IMR-90 (cell line): ENCODE measurements around the gene ATP9B. TPM values are rescaled to one million over a fixed set of nuclear protein-coding genes. Genes with fewer than 3 reads are reported as not detected.

Experiments used
- ATAC-seq: fragments of 200-7000 bp; cut with Tn5 transposase; 2 replicates; pipeline ENCODE4 v1.9.1; 2020; ENCODE audit warnings: low read depth, mild to moderate bottlenecking, moderate library complexity
- BruUV-seq: library from RNA; stranded (reverse); fragments of 400-500 nt; replicated peaks from 2 replicates; lab custom pipeline; 2021; lab: Mats Ljungman, UMichigan
- CTCF ChIA-PET: fragments of 300-600 bp; formaldehyde crosslinking; extraction: SDS; loops from one replicate; lab custom pipeline; 2021; ENCODE audit warnings: antibody characterized with exemption; lab: Yijun Ruan, JAX
- POLR2A ChIA-PET: fragments of 300-600 bp; sonication (Branson Sonifier 250); formaldehyde crosslinking; loops from one replicate; lab custom pipeline; 2022; ENCODE audit warnings: antibody characterized with exemption; ENCODE audit not compliant: unreplicated experiment; lab: Charles Lee
- DNase-seq: peaks from one replicate; pipeline ENCODE4 v3.0.0; 2013
- H2AFZ ChIP-seq: replicated peaks from 2 replicates; pipeline ENCODE3; 2013; ENCODE audit warnings: low read length, mild to moderate bottlenecking; ENCODE audit not compliant: poor library complexity
- H2AK5ac ChIP-seq: 2 replicates; pipeline ENCODE4 v1.6.1; 2013; ENCODE audit warnings: low read depth, low read length, inconsistent platforms
- H2AK9ac ChIP-seq: replicated peaks from 2 replicates; pipeline ENCODE3; 2013; ENCODE audit warnings: mild to moderate bottlenecking, low read depth, low read length, moderate library complexity; ENCODE audit not compliant: poor library complexity
- H2BK120ac ChIP-seq: 2 replicates; pipeline ENCODE4 v1.6.1; 2013; ENCODE audit warnings: low read depth, low read length, inconsistent platforms
- H2BK15ac ChIP-seq: 3 replicates; pipeline ENCODE4 v1.6.1; 2013; ENCODE audit warnings: low read depth, low read length, inconsistent platforms
- H2BK20ac ChIP-seq: 2 replicates; pipeline ENCODE4 v1.6.1; 2013; ENCODE audit warnings: low read depth, mild to moderate bottlenecking, inconsistent platforms, low read length, moderate library complexity
- H2BK5ac ChIP-seq: 2 replicates; pipeline ENCODE4 v1.6.1; 2013; ENCODE audit warnings: mild to moderate bottlenecking, low read depth, low read length, inconsistent platforms; ENCODE audit not compliant: poor library complexity, severe bottlenecking
- H3K14ac ChIP-seq: replicated peaks from 2 replicates; pipeline ENCODE4 v1.6.1; 2013; ENCODE audit warnings: low read depth, low read length, inconsistent platforms
- H3K18ac ChIP-seq: 2 replicates; pipeline ENCODE4 v1.6.1; 2013; ENCODE audit warnings: low read depth, low read length, control low read depth
- H3K23ac ChIP-seq: 2 replicates; pipeline ENCODE4 v1.6.1; 2013; ENCODE audit warnings: low read depth, low read length, inconsistent platforms
- H3K27ac ChIP-seq: 2 replicates; pipeline ENCODE4 v1.5.1; 2013; ENCODE audit warnings: mild to moderate bottlenecking, control low read depth, low read length; ENCODE audit not compliant: insufficient read depth
- H3K27me3 ChIP-seq: 2 replicates; pipeline ENCODE4 v1.6.1; 2013; ENCODE audit warnings: low read length; ENCODE audit not compliant: control insufficient read depth, insufficient read depth
- H3K36me3 ChIP-seq: 2 replicates; pipeline ENCODE4 v1.6.1; 2013; ENCODE audit warnings: low read length, mixed read lengths; ENCODE audit not compliant: control insufficient read depth, insufficient read depth
- H3K4ac ChIP-seq: 2 replicates; pipeline ENCODE4 v1.6.1; 2013; ENCODE audit warnings: low read depth, low read length, inconsistent platforms
- H3K4me1 ChIP-seq: 2 replicates; pipeline ENCODE4 v1.6.1; 2013; ENCODE audit warnings: low read length, mixed read lengths; ENCODE audit not compliant: control insufficient read depth, insufficient read depth
- H3K4me2 ChIP-seq: 2 replicates; pipeline ENCODE4 v1.6.1; 2013; ENCODE audit warnings: low read depth, mild to moderate bottlenecking, control low read depth, low read length, moderate library complexity
- H3K4me3 ChIP-seq: 2 replicates; pipeline ENCODE4 v1.5.1; 2013; ENCODE audit warnings: low read depth, mild to moderate bottlenecking, control low read depth, low read length, moderate library complexity; ENCODE audit not compliant: insufficient read depth
- H3K56ac ChIP-seq: 2 replicates; pipeline ENCODE4 v1.6.1; 2013; ENCODE audit warnings: low read length, inconsistent platforms; ENCODE audit not compliant: insufficient read depth; ENCODE audit errors: extremely low read depth
- H3K79me1 ChIP-seq, 2 experiments: 2 replicates each; pipeline ENCODE4 v1.6.1; 2013; ENCODE audit warnings: low read length in 2 of 2, inconsistent platforms in 1 of 2, low read depth in 1 of 2
- H3K9ac ChIP-seq: 2 replicates; pipeline ENCODE4 v1.6.1; 2013; ENCODE audit warnings: low read depth, low read length, control low read depth
- H3K9me1 ChIP-seq: 2 replicates; pipeline ENCODE4 v1.6.1; 2013; ENCODE audit warnings: low read length, inconsistent platforms; ENCODE audit not compliant: insufficient read depth
- H3K9me3 ChIP-seq: 2 replicates; pipeline ENCODE4 v1.6.1; 2013; ENCODE audit warnings: low read length; ENCODE audit not compliant: control insufficient read depth, insufficient read depth
- H4K20me1 ChIP-seq: 2 replicates; pipeline ENCODE4 v1.6.1; 2013; ENCODE audit warnings: low read length, inconsistent platforms; ENCODE audit not compliant: insufficient read depth
- H4K5ac ChIP-seq: 2 replicates; pipeline ENCODE4 v1.6.1; 2013; ENCODE audit warnings: mild to moderate bottlenecking, low read depth, low read length, control low read depth
- H4K8ac ChIP-seq, 2 experiments: 2 replicates each; pipeline ENCODE4 v1.6.1; 2013; ENCODE audit warnings: low read depth in 2 of 2, low read length in 2 of 2, control low read depth in 1 of 2, inconsistent platforms in 1 of 2
- H4K91ac ChIP-seq: 2 replicates; pipeline ENCODE4 v1.6.1; 2013; ENCODE audit warnings: low read depth, low read length, inconsistent platforms; ENCODE audit not compliant: insufficient read depth
- FOS ChIP-seq: fragments of 150-350 bp; IDR thresholded peaks from 2 replicates; pipeline ENCODE4 v1.6.1; 2016; ENCODE audit warnings: low read depth, low read length
- MXI1 ChIP-seq: IDR thresholded peaks from 2 replicates; pipeline ENCODE4 v1.6.1; 2012; ENCODE audit warnings: low read depth, mild to moderate bottlenecking, low read length, moderate library complexity, borderline replicate concordance
- POLR2A ChIP-seq: IDR thresholded peaks from 2 replicates; pipeline ENCODE4 v1.6.1; 2012; ENCODE audit warnings: mild to moderate bottlenecking, low read depth, low read length
- RAD21 ChIP-seq: IDR thresholded peaks from 2 replicates; pipeline ENCODE4 v1.6.1; 2012; ENCODE audit warnings: low read length, improper control_type of control experiment
- WGBS, 2 experiments: methylation state at CpG; one replicate each; pipeline versions ENCODE4 v1.1.5 to v1.1.7; 2013; ENCODE audit warnings: missing lambda C conversion rate in 2 of 2; ENCODE audit not compliant: insufficient read length in 1 of 2; ENCODE audit errors: extremely low coverage in 2 of 2; 5-methylcytosine and 5-hydroxymethylcytosine counted together
- dilution Hi-C: fragments of 300-500 bp; cut with HindIII; formaldehyde crosslinking; loops from one replicate; pipeline ENCODE4 v1.14.3; 2018; ENCODE audit warnings: low sequenced_read_pairs; ENCODE audit not compliant: unreplicated experiment
- in situ Hi-C: fragments of 300-500 bp; cut with MboI; formaldehyde crosslinking; loops from 3 replicates; pipeline ENCODE4 v1.14.3; 2019; ENCODE audit warnings: low sequenced_read_pairs, inconsistent platforms, mixed read lengths
- intact Hi-C: fragments of 100-400 bp; cut with micrococcal nuclease; formaldehyde crosslinking; loops from 2 replicates; pipeline ENCODE4 v1.10.0; 2022
- polyA plus RNA-seq, 3 experiments: library from polyadenylated mRNA; depleted of rRNA; stranded (reverse); fragments of >200 nt; gene quantifications; 2 replicates each; pipeline ENCODE4 v1.2.3, GENCODE V29; 2012; ENCODE audit warnings: low replicate concordance in 1 of 3
- total RNA-seq: library from RNA; depleted of rRNA; stranded (reverse); fragments of >200 nt; gene quantifications from 2 replicates; pipeline ENCODE4 v1.2.3, GENCODE V29; 2012
- TF ChIP-seq, protein P1 (sequence below): fragments of 150-350 bp; IDR thresholded peaks from 2 replicates; pipeline ENCODE4 v1.6.1; 2017; ENCODE audit warnings: mild to moderate bottlenecking, antibody characterized with exemption, low read length, low read depth

Gene ATP9B
- total and polyA plus RNA-seq, 2 of the 4 experiments (the other 2 are of a cell fraction): 11.0 to 11.5 TPM

DNA sequence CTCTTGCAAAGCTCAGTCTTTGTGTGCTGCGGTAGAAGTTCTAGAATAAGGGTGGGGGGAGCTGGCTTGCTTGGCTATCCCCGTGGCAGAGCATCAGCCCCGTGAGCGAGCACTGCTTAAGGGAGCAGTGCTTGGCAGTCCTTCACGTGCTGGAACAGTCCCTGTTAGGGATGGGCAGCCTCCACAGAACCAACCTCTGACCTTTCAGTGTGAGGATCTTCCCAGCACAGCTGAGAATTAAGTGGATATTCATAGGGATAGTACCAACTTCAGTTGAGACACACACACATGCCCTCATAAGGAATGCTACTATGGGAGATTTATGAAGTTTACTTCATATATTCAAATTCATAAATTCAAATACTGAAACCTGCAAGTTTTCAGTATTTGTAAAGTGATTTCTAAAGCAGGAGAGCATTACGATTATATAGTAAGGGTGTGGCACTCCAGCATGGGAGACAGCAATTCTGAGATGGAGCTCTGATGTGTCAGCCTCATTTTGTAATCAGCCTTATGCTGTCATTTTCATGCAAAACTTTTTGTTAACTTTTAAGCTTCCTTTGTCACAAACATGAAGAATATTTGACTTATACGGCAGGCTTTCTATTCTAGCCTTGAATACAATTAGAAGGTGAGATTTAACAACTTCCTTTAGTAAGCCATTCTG is 39.5 kb downstream of the ATP9B start (continued):
- TF ChIP-seq FOS: no peak
- TF ChIP-seq POLR2A: no peak

DNA sequence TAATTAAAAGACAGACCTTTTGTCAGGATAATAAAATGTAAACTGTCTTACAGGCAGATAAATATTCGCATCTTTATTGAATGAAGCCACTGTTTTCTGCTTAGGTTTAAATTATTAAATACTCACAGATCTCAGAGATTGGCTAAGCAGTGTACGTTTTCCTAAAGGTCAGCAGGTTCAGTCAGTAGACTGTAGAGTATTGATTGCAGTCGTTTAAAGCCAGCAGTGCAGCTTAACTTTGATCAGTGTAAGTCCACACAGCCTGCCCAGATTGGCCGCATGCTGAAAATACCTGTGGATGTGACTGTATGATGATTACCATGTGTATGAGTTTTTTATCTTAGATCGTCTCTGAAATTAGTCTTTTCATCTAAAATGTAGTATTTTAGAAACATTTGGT is 42.3 kb downstream of the ATP9B start:
- dilution Hi-C loops: no loop called here
- no peak overlapping the region for H3K23ac ChIP-seq
- no peak overlapping the region for H2BK20ac ChIP-seq
- no peak overlapping the region for H2AK5ac ChIP-seq
- in situ Hi-C loops: no loop called here
- H3K9me3 ChIP-seq: no peaks in the 10 kb centered on the region
- H4K91ac ChIP-seq: no peak overlapping the region
- H3K18ac ChIP-seq: no peak overlapping the region
- no peak overlapping the region for H3K4me3 ChIP-seq
- ChIA-PET POLR2A (no interaction called here), CTCF (no interaction called here)
- no peak overlapping the region for H4K5ac ChIP-seq
- no peak overlapping the region for H3K14ac ChIP-seq
- ATAC-seq: no peak
- H2AFZ ChIP-seq: no peak overlapping the region
- no peak overlapping the region for H3K4ac ChIP-seq
- peaks cover 7% of the 10 kb centered on the region; the same call in 1 of the 2 replicates for H3K9me1 ChIP-seq
- 29% methylated on average over 1 of the region's 5 CpGs; no CpG with 5 or more reads in 1 of the 2 experiments for WGBS, 2 experiments
- H2BK5ac ChIP-seq: no peak overlapping the region
- DNase-seq: no peak
- no peak overlapping the region for H2BK15ac ChIP-seq
- H2AK9ac ChIP-seq: no peak overlapping the region
- intact Hi-C loops: no loop called here
- H3K9ac ChIP-seq: no peak overlapping the region
- peaks cover 2% of the 10 kb centered on the region; the same call in 1 of the 2 replicates for H3K4me1 ChIP-seq
- peaks cover 7 to 15% of the 10 kb centered on the region in 2 experiments; a peak in 3 of 4 replicates for H3K79me1 ChIP-seq
- H4K8ac ChIP-seq: no peak overlapping the region
- TF ChIP-seq, protein P1, sequence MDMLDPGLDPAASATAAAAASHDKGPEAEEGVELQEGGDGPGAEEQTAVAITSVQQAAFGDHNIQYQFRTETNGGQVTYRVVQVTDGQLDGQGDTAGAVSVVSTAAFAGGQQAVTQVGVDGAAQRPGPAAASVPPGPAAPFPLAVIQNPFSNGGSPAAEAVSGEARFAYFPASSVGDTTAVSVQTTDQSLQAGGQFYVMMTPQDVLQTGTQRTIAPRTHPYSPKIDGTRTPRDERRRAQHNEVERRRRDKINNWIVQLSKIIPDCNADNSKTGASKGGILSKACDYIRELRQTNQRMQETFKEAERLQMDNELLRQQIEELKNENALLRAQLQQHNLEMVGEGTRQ: no peak
- TF ChIP-seq RAD21: no peak
- TF ChIP-seq MXI1: no peak
- peaks cover 7% of the 10 kb centered on the region for H3K36me3 ChIP-seq
- H2BK120ac ChIP-seq: no peak overlapping the region
- no peak overlapping the region for H3K56ac ChIP-seq
- BruUV-seq: no TSS peak
- no peak overlapping the region for H3K4me2 ChIP-seq
- H4K20me1 ChIP-seq: no peaks in the 10 kb centered on the region
- H3K27me3 ChIP-seq: no peaks in the 10 kb centered on the region
- H3K27ac ChIP-seq: no peak overlapping the region
